Loucy (cell line): ENCODE results near the gene TRIM58.

Experiments
- CTCF ChIP-seq: fragments of 200-600 bp; sonication (generic); conservative IDR thresholded peaks from 2 replicates; pipeline ENCODE4 v1.5.1; 2014; ENCODE audit warnings: mild to moderate bottlenecking, antibody characterized with exemption, low read length
- EZH2phosphoT487 ChIP-seq: fragments of 200-600 bp; IDR thresholded peaks from 2 replicates; pipeline ENCODE4 v1.6.1; 2018; ENCODE audit warnings: antibody characterized with exemption, mild to moderate bottlenecking, moderate library complexity, borderline replicate concordance

- TF ChIP-seq CTCF (no peak), EZH2phosphoT487 (no peak)
Observed at GRCh38 chr1:247904122-247904521, 47.1 kb downstream of the TRIM58 start.
